HG03442 (cell line): ENCODE measurements around the gene LRSAM1.

ENCODE experiments used
- ATAC-seq: cut with Tn5 transposase; IDR thresholded peaks from one replicate; pipeline ENCODE4 v1.9.1; 2021; ENCODE audit warnings: mild to moderate bottlenecking, moderate library complexity; ENCODE audit not compliant: unreplicated experiment

The LRSAM1 gene

GRCh38 chr9:127509955-127510299 lies 58.6 kb downstream of the LRSAM1 start:
- ATAC-seq, result no peak

- ATAC-seq, result no peak
These were observed 63.2 kb downstream of the LRSAM1 start for GRCh38 chr9:127514468-127514867.

GRCh38 chr9:127516835-127517607 lies 65.7 kb downstream of the LRSAM1 start:
- no peak for ATAC-seq

- ATAC-seq, result no peak
These were observed 66.3 kb downstream of the LRSAM1 start for GRCh38 chr9:127517620-127518019.

GRCh38 chr9:127518091-127518856 lies 67.0 kb downstream of the LRSAM1 start:
- ATAC-seq, result no peak

GRCh38 chr9:127519301-127520166 lies 68.2 kb downstream of the LRSAM1 start:
- ATAC-seq, result no peak

- no peak for ATAC-seq
These were observed 69.9 kb downstream of the LRSAM1 start for GRCh38 chr9:127520941-127521918.

GRCh38 chr9:127521919-127522304 lies 70.6 kb downstream of the LRSAM1 start:
- no peak for ATAC-seq

GRCh38 chr9:127522727-127523126 lies 71.4 kb downstream of the LRSAM1 start:
- no peak for ATAC-seq

GRCh38 chr9:127523312-127523851 lies 72.1 kb downstream of the LRSAM1 start:
- ATAC-seq, result no peak

- no peak for ATAC-seq
These were observed 73.1 kb downstream of the LRSAM1 start for GRCh38 chr9:127524373-127524772.

GRCh38 chr9:127525401-127526188 lies 74.3 kb downstream of the LRSAM1 start:
- ATAC-seq, result no peak

GRCh38 chr9:127526655-127527559 lies 75.6 kb downstream of the LRSAM1 start:
- ATAC-seq, result no peak

GRCh38 chr9:127527560-127528268 lies 76.4 kb downstream of the LRSAM1 start:
- ATAC-seq, result no peak

- no peak for ATAC-seq
These were observed 77.3 kb downstream of the LRSAM1 start for GRCh38 chr9:127528422-127529251.

- no peak for ATAC-seq
These were observed 78.4 kb downstream of the LRSAM1 start for GRCh38 chr9:127529671-127530070.
